ENCODE measurements around the gene STARD7.

GRCh38 chr2:96249654-96250053 is 41.0 kb upstream of the STARD7 start:
- no peak for TF ChIP-seq CTCF (IDR thresholded peaks at IDR 0.05)
- no peak for TF ChIP-seq RAD21 (conservative IDR thresholded peaks at IDR 0.05 in 1 of 2, IDR thresholded peaks at IDR 0.05 in 1 of 2)
- no peak for TF ChIP-seq MAX (IDR thresholded peaks at IDR 0.05)
- no peak for TF ChIP-seq NFE2L2 (conservative IDR thresholded peaks at IDR 0.05; ENCODE audit: low read length)
- TF ChIP-seq POLR2A (IDR thresholded peaks at IDR 0.05; ENCODE audit: low read length) = no peak
- no peak for TF ChIP-seq USF2 (IDR thresholded peaks at IDR 0.05)
- TF ChIP-seq NPAS2 (CRISPR knock-in tag; IDR thresholded peaks at IDR 0.05; ENCODE audit: borderline replicate concordance) = no peak
- no peak for TF ChIP-seq CEBPB (IDR thresholded peaks at IDR 0.05)
- TF ChIP-seq RCOR1 (IDR thresholded peaks at IDR 0.05; ENCODE audit: low read depth, low read length) = no peak
- no peak for TF ChIP-seq BHLHE40 (IDR thresholded peaks at IDR 0.05; ENCODE audit: low read depth, low read length)
- no peak for TF ChIP-seq REST (IDR thresholded peaks at IDR 0.05)
- TF ChIP-seq HOXA7 (CRISPR knock-in tag; IDR thresholded peaks at IDR 0.05) = no peak
- TF ChIP-seq HMGXB4 (CRISPR knock-in tag; IDR thresholded peaks at IDR 0.05; ENCODE audit: borderline replicate concordance) = no peak

Measured in A549 (cell line).